ENCODE results near the gene MFAP3L.

- TF ChIP-seq CTCF (conservative IDR thresholded peaks at IDR 0.05 in 1 of 2, IDR thresholded peaks at IDR 0.05 in 1 of 2; ENCODE audit: extremely low read depth in 1 of 2, insufficient read depth in 1 of 2, low read depth in 1 of 2, low read length in 2 of 2) (no peak), EZH2 (IDR thresholded peaks at IDR 0.05; ENCODE audit: borderline replicate concordance, low read length) (no peak)
Observed at GRCh38 chr4:169984173-169984572, 42.0 kb downstream of the MFAP3L start.

Measured in mammary epithelial cell (primary cell).